Measurements from ENCODE around the gene ISM2.
"Not testable (repeated sequence)": the region's sequence is repeated elsewhere in the genome, so short reads cannot be mapped to it uniquely, and the experiment has no call there.

The ISM2 gene

DNA sequence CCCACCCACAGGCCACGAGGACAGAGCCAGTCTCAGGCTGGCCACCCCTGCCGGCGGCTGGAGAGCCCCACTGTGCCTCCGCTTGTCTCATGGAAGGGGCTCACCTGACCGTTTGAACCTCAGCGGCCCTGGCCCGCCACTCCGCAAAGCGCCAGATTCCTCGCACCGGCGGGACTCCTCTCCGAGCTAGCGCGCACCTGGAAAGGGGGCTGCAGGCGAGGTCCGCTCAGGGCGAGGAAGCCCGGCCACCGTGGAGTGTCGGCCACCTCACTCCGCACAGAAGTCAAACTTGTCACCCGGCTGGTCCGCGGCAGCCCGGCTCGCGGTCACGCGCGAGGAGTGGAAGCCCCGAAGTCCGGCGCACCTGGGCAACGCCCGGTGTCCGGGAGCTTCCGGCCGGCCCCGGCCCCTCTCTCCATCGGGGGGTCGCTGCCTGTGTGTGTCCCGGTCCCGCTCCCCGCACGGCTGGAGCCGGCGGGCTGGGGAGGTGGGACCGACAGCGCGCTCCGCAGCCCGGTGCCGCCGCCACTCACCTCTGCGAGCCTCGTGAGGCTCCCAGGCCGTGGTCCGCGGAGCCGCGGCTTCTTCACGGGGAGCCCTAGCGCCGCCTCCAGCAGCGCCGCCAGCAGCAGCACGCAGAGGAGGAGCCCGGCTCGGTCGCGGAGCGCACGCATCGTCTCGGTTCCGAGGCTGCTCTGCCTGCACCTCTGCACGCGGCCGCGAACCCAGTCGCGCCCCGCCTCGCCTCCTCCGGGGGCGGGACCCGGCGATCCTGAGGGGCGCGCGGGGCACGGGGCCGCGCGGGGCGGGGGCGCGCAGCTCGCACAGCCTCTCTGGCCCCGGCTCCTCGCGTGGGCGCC, at the start of gene ISM2:
Gene ISM2, minus strand, starts transcription at position 697 of the 860 bp plus-strand sequence. Its CDS starts 23 bp downstream, at position 674.
- DNase-seq: no peak

DNA sequence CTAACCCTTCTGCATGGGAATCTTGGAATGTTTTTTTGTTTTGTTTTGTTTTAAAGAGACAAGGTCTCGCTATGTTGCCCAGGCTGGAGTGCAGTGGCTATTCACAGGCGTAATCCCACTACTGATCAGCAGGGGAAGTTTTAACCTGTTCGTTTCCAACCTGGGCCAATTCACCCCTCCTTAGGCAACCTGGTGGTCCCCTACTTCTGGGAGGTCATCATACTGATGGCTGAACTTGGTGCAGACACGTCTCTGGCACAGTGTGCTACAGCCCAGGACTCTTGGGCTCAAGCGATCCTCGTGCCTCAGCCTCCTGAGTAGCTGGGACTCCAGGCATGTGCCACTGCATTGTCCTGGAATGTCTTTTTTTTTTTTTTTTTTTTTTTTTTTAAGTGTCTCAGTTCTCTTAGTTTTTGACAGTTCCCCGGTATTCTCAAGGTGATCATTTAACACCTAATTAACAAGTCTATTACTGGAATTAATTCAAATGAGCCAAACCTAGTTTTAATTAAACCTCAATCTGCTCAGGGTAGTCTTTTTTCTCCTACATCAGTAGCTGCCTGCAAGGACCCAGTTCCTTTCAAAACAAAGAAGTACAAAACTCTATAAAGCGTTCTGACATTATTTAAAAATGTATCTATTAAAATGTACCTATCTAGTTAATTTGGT, 49.0 kb upstream of the ISM2 start:
- no peak for DNase-seq

GRCh38 chr14:77545171-77545570, 46.6 kb upstream of the ISM2 start:
- DNase-seq: not testable (repeated sequence)

DNA sequence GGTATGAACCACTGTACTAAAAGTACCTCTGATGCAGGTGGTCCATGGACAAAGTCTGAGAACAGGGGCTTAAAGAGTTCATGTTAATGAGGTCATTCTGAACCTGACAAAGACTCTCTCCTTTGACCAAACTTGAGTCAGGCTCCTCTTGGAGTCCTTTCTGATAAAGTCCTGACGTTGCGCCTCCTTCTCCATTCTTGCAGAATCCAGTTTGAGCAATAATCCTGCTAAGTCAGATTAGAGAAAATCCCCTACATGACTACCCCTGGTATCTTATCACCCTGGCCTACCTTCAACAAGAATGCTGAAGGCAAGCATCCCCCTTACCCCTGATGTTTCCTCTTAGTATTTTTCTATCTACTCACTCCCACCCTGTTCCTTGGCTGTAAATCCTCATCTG, 46.0 kb upstream of the ISM2 start:
- no peak for DNase-seq

DNA sequence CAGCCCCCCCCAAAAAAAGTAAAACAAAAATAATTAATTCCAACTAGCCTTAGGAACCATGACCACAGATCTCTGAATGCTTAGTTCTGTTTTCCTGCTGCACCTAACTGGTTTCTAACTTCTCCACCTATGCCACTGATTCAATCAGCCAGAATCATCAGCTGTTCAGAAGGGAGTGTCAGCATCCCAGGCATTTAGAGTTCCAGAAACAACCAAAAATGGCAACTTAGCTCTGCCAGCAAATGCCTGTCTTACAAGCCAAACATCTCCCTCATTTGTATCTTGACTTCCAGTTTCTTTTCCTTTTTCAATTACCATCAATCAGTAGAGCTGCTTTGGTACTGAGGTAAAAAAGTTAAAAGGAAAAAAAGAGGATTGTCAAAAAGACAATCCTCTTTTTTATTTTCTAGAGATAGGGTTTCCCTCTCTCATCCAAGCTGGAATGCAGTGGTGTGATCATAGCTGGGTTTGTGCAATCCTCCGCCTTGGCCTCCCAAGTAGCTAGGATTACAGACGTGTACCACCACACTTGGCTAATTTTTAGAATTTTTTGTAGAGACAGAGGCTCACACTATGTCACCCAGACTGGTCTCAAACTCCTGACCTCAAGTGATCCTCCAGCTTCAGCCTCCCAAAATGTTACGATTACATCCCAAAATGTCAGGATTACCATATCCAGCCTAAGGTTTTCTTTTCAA, 45.2 kb upstream of the ISM2 start:
- DNase-seq: no peak

- no peak for DNase-seq
Measured at GRCh38 chr14:77543240-77543551, 44.6 kb upstream of the ISM2 start.

- DNase-seq: no peak
Measured at GRCh38 chr14:77542421-77543239, 44.0 kb upstream of the ISM2 start.

DNA sequence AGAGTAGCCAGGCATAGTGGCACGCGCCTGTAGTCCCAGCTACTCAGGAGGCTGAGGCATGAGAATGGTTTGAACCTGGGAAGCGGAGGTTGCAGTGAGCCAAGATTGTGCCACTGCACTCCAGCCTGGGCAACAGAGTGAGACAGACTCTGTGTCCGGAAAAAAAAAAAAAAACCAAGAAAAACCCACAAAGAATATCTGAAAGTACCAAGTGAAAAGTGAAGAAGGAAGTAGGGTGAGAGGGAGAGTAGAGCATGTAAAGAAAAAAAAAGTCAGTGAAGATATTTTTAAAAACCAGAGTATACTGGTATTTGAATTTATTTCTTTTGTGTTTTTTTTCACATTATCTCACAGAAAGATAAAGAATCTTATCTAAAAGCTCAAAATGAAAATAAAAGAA, 43.3 kb upstream of the ISM2 start:
- no peak for DNase-seq

- not testable (repeated sequence) for DNase-seq
Measured at GRCh38 chr14:77536951-77537350, 38.3 kb upstream of the ISM2 start.

DNA sequence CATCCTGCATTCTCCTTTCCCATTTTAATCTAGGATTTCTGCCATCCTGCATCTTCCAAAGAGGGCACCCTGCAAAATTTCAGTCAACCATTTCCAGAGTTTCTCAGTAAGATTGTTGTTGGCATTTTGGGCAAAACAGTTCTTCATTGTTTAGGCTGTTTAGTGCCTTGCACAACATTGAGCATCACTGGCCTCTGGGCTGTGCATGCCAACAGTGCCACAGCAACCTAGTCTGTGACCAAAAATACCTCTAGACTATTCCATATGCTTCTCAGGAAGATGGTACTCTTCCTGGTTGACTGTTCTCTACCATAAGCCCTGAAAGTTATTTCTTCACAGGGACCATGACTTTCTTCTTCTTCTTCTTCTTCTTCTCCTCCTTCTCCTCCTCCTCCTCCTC, 32.5 kb upstream of the ISM2 start:
- DNase-seq: no peak

DNA sequence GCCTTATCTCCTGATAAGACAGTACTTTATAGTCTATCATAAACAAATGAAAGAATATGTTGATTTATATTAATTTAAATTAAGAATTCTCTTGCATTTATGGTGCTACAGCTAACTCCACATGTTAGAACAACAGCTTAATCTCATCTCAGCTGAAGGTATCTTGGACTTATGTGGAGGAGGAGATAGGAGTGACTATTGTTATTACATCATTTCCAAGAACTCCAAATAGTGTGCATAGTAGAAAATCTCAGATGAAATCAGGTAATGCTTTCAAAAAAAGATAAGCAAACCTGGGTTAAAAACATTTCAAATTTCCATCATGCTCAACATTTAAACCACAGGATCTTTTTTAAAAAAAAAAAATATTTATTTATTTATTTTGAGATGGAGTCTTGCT, 31.3 kb upstream of the ISM2 start:
- DNase-seq: no peak

DNA sequence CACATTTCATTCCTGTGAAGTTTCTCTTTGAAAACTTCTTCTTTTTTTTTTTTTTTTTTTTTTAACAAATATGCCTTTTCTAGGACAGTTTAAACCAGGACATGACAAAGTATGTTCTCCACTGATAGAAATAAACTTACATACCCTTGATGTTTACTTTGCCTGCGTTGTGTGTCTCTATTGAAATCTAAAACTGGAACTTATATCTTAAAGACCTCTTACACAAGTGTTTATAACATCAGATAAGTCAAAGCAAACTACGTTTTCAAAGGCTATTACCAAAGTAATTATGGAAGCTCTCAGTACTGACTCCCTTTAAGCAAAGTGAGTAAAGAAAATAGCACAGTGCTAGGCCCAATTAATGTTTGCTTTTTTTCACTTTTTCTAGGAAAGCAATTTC, 30.6 kb upstream of the ISM2 start:
- DNase-seq: no peak

- DNase-seq: not testable (repeated sequence)
Measured at GRCh38 chr14:77528701-77529100, 30.1 kb upstream of the ISM2 start.

DNA sequence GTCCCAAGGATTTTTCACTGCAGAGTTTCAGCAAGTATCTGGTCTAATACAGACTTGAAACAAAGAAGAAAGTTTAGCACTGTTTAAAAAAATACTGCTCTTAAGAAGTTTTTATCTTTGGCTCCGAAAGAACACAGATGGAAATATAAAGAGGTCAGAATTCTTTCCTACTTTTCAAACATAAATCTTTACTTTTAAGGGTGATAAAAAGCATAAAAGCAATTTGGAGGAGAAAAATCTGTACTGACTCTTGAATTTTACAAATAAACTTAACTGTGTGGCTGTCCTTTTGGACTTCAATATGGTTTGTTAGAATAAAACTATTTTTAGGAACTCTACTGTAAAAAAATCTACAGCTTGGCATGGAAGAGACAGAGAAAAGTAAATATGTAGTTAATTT, 27.6 kb upstream of the ISM2 start:
- DNase-seq: no peak

- no peak for DNase-seq
Measured at GRCh38 chr14:77524536-77524935, 25.9 kb upstream of the ISM2 start.

DNA sequence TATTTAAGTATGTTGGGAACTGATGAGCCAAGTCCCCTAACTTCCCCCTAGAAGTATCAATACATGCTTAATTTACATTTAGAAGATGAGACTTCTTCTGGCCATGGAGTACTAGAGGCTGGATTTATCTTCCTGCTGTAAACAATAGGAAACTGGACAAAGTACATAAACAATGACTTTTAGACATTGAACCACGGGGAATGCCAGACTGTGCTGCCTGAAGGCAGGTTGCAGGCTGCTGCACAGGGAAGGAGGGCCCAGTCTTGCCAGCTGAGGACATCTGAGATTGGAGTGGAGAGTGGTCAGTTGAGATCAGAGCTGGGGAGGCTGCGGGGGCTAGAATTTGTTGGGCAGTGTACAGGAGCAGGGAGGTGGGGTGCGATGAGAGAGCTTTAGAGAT, 24.5 kb upstream of the ISM2 start:
- DNase-seq: no peak

DNA sequence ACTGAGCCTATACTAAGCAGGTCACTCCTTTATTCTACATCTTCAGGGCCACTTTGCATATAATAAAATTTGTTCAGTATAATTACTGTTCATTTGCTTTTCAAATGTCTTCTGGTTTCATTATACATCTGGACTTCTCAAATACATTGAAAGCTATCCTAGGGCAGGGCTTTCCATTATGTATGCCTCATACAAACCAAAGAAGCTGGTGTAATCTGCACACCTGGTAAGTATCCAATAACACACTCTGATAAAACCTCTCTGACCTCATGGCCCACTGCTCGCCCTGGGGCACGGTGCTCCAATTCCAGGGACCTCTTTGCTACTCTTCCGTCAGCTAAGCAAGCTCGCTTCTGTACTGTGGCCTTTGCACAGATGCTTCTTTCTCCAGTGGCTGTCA, 21.9 kb upstream of the ISM2 start:
- no peak for DNase-seq

DNA sequence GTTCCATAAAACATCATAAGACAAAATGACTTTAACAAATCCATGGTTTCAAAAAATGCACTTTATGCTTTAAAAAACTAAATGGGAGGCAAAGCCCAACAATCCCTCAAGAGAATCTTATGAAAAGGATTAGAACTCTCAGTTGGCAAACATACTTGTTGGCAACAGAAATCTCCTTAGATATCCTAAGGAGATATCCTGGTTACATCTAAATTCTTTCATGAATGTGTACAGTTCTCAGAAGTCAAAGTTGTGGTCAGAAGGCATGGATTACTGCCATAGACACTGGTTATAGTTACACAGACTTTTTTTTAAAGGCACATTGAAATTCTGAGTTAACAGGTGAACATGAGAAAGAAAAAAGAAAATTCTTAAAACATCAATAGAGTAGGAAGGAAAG, 17.5 kb upstream of the ISM2 start:
- DNase-seq: no peak

GRCh38 chr14:77511486-77512162, 13.0 kb upstream of the ISM2 start:
- no peak for DNase-seq

DNA sequence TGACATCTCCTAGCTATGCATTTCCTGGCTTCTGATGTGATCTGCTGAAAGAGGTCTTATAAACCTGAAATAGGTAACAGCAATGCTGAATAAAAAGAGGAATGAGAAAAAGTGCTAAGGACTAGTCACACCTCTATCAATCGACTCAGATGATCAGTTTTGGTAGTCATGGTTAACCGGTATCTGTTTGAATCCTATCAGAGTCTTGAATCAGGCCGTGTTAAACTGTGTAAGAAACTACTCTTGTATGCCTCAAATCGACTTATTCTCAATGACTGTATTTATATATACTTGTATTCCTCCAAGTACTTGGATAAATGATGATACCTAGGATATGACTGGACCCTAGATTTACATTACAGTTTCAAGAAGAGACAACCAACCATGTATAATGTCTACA, 10.8 kb upstream of the ISM2 start:
- no peak for DNase-seq

- DNase-seq: no peak
Measured at GRCh38 chr14:77508876-77509275, 10.3 kb upstream of the ISM2 start.

- DNase-seq: no peak
Measured at GRCh38 chr14:77508249-77508648, 9.6 kb upstream of the ISM2 start.

- no peak for DNase-seq
Measured at GRCh38 chr14:77507762-77508161, 9.1 kb upstream of the ISM2 start.
